ENCODE results near the gene CRYBG1.

The CRYBG1 gene

GRCh38 chr6:106426250-106426970 lies 65.9 kb downstream of the CRYBG1 start:
- Mint-ChIP-seq H3K4me1 (ENCODE audit: low read depth) (no peaks in the 10 kb centered on the region), H3K36me3 (ENCODE audit: low read depth) (no peaks in the 10 kb centered on the region), H3K27me3 (no peaks in the 10 kb centered on the region), H3K4me3 (no peak overlapping the region), H3K27ac (no peak overlapping the region), H3K9me3 (no peaks in the 10 kb centered on the region)

- H3K9me3 Mint-ChIP-seq: no peaks in the 10 kb centered on the region
- H3K4me1 Mint-ChIP-seq (ENCODE audit: low read depth): no peaks in the 10 kb centered on the region
- H3K27ac Mint-ChIP-seq: no peak overlapping the region
- no peak overlapping the region for H3K4me3 Mint-ChIP-seq
- H3K36me3 Mint-ChIP-seq (ENCODE audit: low read depth): no peaks in the 10 kb centered on the region
- H3K27me3 Mint-ChIP-seq: peaks cover 7% of the 10 kb centered on the region
These were observed 69.9 kb downstream of the CRYBG1 start for GRCh38 chr6:106430466-106430865.

GRCh38 chr6:106431405-106431804 lies 70.9 kb downstream of the CRYBG1 start:
- Mint-ChIP-seq H3K27ac (no peak overlapping the region), H3K9me3 (no peaks in the 10 kb centered on the region), H3K36me3 (ENCODE audit: low read depth) (no peaks in the 10 kb centered on the region), H3K27me3 (peaks cover 7% of the 10 kb centered on the region), H3K4me1 (ENCODE audit: low read depth) (no peaks in the 10 kb centered on the region), H3K4me3 (no peak overlapping the region)

GRCh38 chr6:106431972-106432371 lies 71.5 kb downstream of the CRYBG1 start:
- H3K9me3 Mint-ChIP-seq: no peaks in the 10 kb centered on the region
- no peak overlapping the region for H3K4me3 Mint-ChIP-seq
- H3K4me1 Mint-ChIP-seq (ENCODE audit: low read depth): no peaks in the 10 kb centered on the region
- peaks cover 7% of the 10 kb centered on the region for H3K27me3 Mint-ChIP-seq
- H3K36me3 Mint-ChIP-seq (ENCODE audit: low read depth): no peaks in the 10 kb centered on the region
- no peak overlapping the region for H3K27ac Mint-ChIP-seq

- peaks cover 17% of the 10 kb centered on the region for H3K27me3 Mint-ChIP-seq
These were observed 74.0 kb downstream of the CRYBG1 start for GRCh38 chr6:106434530-106434929.

GRCh38 chr6:106439459-106439858 lies 78.9 kb downstream of the CRYBG1 start:
- no peak overlapping the region for H3K4me3 Mint-ChIP-seq
- H3K27ac Mint-ChIP-seq: no peak overlapping the region
- H3K4me1 Mint-ChIP-seq (ENCODE audit: low read depth): no peaks in the 10 kb centered on the region
- H3K27me3 Mint-ChIP-seq: peaks cover 43% of the 10 kb centered on the region
- no peaks in the 10 kb centered on the region for H3K9me3 Mint-ChIP-seq
- H3K36me3 Mint-ChIP-seq (ENCODE audit: low read depth): no peaks in the 10 kb centered on the region

More at GRCh38 chr6:106434530-106434929, 74.0 kb downstream of the CRYBG1 start:
- Mint-ChIP-seq H3K4me3 (no peak overlapping the region), H3K9me3 (no peaks in the 10 kb centered on the region), H3K4me1 (ENCODE audit: low read depth) (no peaks in the 10 kb centered on the region), H3K36me3 (ENCODE audit: low read depth) (no peaks in the 10 kb centered on the region), H3K27ac (no peak overlapping the region)

- H3K4me3 Mint-ChIP-seq: no peak overlapping the region
- no peaks in the 10 kb centered on the region for H3K4me1 Mint-ChIP-seq (ENCODE audit: low read depth)
- H3K36me3 Mint-ChIP-seq (ENCODE audit: low read depth): no peaks in the 10 kb centered on the region
- no peaks in the 10 kb centered on the region for H3K9me3 Mint-ChIP-seq
- H3K27me3 Mint-ChIP-seq: peaks cover 43% of the 10 kb centered on the region
- no peak overlapping the region for H3K27ac Mint-ChIP-seq
These were observed 80.0 kb downstream of the CRYBG1 start for GRCh38 chr6:106440546-106440945.

- Mint-ChIP-seq H3K4me1 (ENCODE audit: low read depth) (no peaks in the 10 kb centered on the region), H3K36me3 (ENCODE audit: low read depth) (no peaks in the 10 kb centered on the region), H3K27ac (no peak overlapping the region), H3K4me3 (no peak overlapping the region), H3K9me3 (no peaks in the 10 kb centered on the region), H3K27me3 (peaks cover 43% of the 10 kb centered on the region)
These were observed 81.9 kb downstream of the CRYBG1 start for GRCh38 chr6:106442395-106442794.

GRCh38 chr6:106444777-106445507 lies 84.4 kb downstream of the CRYBG1 start:
- H3K4me3 Mint-ChIP-seq: no peak overlapping the region
- H3K27me3 Mint-ChIP-seq: peaks cover 28% of the 10 kb centered on the region
- H3K4me1 Mint-ChIP-seq (ENCODE audit: low read depth): peaks cover 12% of the 10 kb centered on the region
- H3K27ac Mint-ChIP-seq: no peak overlapping the region
- H3K36me3 Mint-ChIP-seq (ENCODE audit: low read depth): no peaks in the 10 kb centered on the region
- no peaks in the 10 kb centered on the region for H3K9me3 Mint-ChIP-seq

- Mint-ChIP-seq H3K4me1 (ENCODE audit: low read depth) (peaks cover 12% of the 10 kb centered on the region), H3K36me3 (ENCODE audit: low read depth) (no peaks in the 10 kb centered on the region), H3K4me3 (no peak overlapping the region), H3K27me3 (peaks cover 24% of the 10 kb centered on the region), H3K27ac (no peak overlapping the region), H3K9me3 (no peaks in the 10 kb centered on the region)
These were observed 85.0 kb downstream of the CRYBG1 start for GRCh38 chr6:106445508-106445878.

- H3K27me3 Mint-ChIP-seq: peaks cover 16% of the 10 kb centered on the region
- H3K9me3 Mint-ChIP-seq: no peaks in the 10 kb centered on the region
- H3K4me3 Mint-ChIP-seq: no peak overlapping the region
- no peak overlapping the region for H3K27ac Mint-ChIP-seq
- H3K4me1 Mint-ChIP-seq (ENCODE audit: low read depth): peaks cover 12% of the 10 kb centered on the region
- H3K36me3 Mint-ChIP-seq (ENCODE audit: low read depth): no peaks in the 10 kb centered on the region
These were observed 85.9 kb downstream of the CRYBG1 start for GRCh38 chr6:106446287-106446885.

- Mint-ChIP-seq H3K4me1 (ENCODE audit: low read depth) (peaks cover 12% of the 10 kb centered on the region), H3K4me3 (no peak overlapping the region), H3K36me3 (ENCODE audit: low read depth) (no peaks in the 10 kb centered on the region), H3K27ac (no peak overlapping the region), H3K27me3 (peaks cover 15% of the 10 kb centered on the region), H3K9me3 (no peaks in the 10 kb centered on the region)
These were observed 86.5 kb downstream of the CRYBG1 start for GRCh38 chr6:106446983-106447382.

GRCh38 chr6:106448000-106448426 lies 87.5 kb downstream of the CRYBG1 start:
- peak overlapping the region; percentile 5 for H3K27ac Mint-ChIP-seq
- peaks cover 12% of the 10 kb centered on the region for H3K4me1 Mint-ChIP-seq (ENCODE audit: low read depth)
- H3K36me3 Mint-ChIP-seq (ENCODE audit: low read depth): no peaks in the 10 kb centered on the region
- H3K9me3 Mint-ChIP-seq: no peaks in the 10 kb centered on the region
- peaks cover 5% of the 10 kb centered on the region for H3K27me3 Mint-ChIP-seq
- no peak overlapping the region for H3K4me3 Mint-ChIP-seq

- Mint-ChIP-seq H3K36me3 (ENCODE audit: low read depth) (no peaks in the 10 kb centered on the region), H3K9me3 (no peaks in the 10 kb centered on the region), H3K27me3 (no peaks in the 10 kb centered on the region), H3K4me1 (ENCODE audit: low read depth) (peaks cover 12% of the 10 kb centered on the region), H3K4me3 (no peak overlapping the region), H3K27ac (no peak overlapping the region)
These were observed 90.1 kb downstream of the CRYBG1 start for GRCh38 chr6:106450653-106451052.

- Mint-ChIP-seq H3K27ac (no peak overlapping the region), H3K27me3 (no peaks in the 10 kb centered on the region), H3K4me3 (no peak overlapping the region), H3K36me3 (ENCODE audit: low read depth) (no peaks in the 10 kb centered on the region), H3K9me3 (no peaks in the 10 kb centered on the region), H3K4me1 (ENCODE audit: low read depth) (peaks cover 12% of the 10 kb centered on the region)
These were observed 90.9 kb downstream of the CRYBG1 start for GRCh38 chr6:106451439-106451838.
